Breast epithelium (tissue), 4 donors: ENCODE results near the gene NR3C1. TPM values are rescaled to one million over a fixed set of nuclear protein-coding genes. Genes with fewer than 3 reads are reported as not detected.

Experiments used
- DNase-seq, 2 donors: peaks; one replicate each; pipeline ENCODE4 v3.0.0-alpha.2; 2019; ENCODE audit warnings: low spot score in 2 of 2
- H3K27ac ChIP-seq, 2 donors: fragments of 200-600 bp; sonication (generic) in 1 of 2; one replicate each; pipeline ENCODE4 v1.5.1; 2016 to 2019; ENCODE audit warnings: mild to moderate bottlenecking in 1 of 2
- H3K27me3 ChIP-seq, 2 donors: fragments of 200-600 bp; sonication (generic) in 1 of 2; one replicate each; pipeline versions ENCODE4 v1.5.1 to v1.6.0; 2017 to 2019; ENCODE audit warnings: control low read depth in 1 of 2, mild to moderate bottlenecking in 1 of 2
- H3K36me3 ChIP-seq: fragments of 200-600 bp; one replicate; pipeline ENCODE4 v1.5.1; 2019
- H3K4me1 ChIP-seq, 2 donors: fragments of 200-600 bp; sonication (generic); one replicate each; pipeline ENCODE4 v1.5.1; 2016 to 2019; ENCODE audit warnings: control low read depth in 1 of 2
- H3K4me3 ChIP-seq, 3 donors: fragments of 200-600 bp; sonication (generic); 1 replicate in 2 of 3; 2 replicates in 1 of 3; pipeline ENCODE4 v1.5.1; 2016 to 2019; ENCODE audit warnings: mild to moderate bottlenecking in 3 of 3, moderate library complexity in 2 of 3
- H3K9me3 ChIP-seq, 2 donors: fragments of 200-600 bp; sonication (generic) in 1 of 2; one replicate each; pipeline ENCODE4 v1.5.1; 2016 to 2019; ENCODE audit warnings: control low read depth in 1 of 2
- POLR2A ChIP-seq: fragments of 450-650 bp; IDR thresholded peaks from one replicate; pipeline ENCODE4 v1.6.1; 2016; ENCODE audit warnings: antibody characterized with exemption, mild to moderate bottlenecking, moderate library complexity
- POLR2AphosphoS5 ChIP-seq, 3 donors: sonication (generic); formaldehyde crosslinking; IDR thresholded peaks; one replicate each; pipeline ENCODE4 v1.6.1; 2017; ENCODE audit warnings: antibody characterized with exemption in 3 of 3
- intact Hi-C: fragments of 100-400 bp; cut with DNase I; formaldehyde crosslinking; loops from one replicate; pipeline ENCODE4 v1.15.1; 2023; ENCODE audit warnings: low total_unique reads
- total RNA-seq, 3 donors: library from RNA; depleted of rRNA; stranded (reverse); fragments of >200 nt; gene quantifications; one replicate each; pipeline ENCODE4 v1.1.0, GENCODE V29; 2016
- TF ChIP-seq, protein P1 (sequence below), 3 donors: fragments of 450-650 bp; IDR thresholded peaks; one replicate each; pipeline ENCODE4 v1.5.1; 2016 to 2017; ENCODE audit warnings: antibody characterized with exemption in 3 of 3, mild to moderate bottlenecking in 3 of 3, moderate library complexity in 3 of 3

NR3C1 gene
- total RNA-seq, 3 donors from 2014 or later: 51.1 to 122 (median 69.7) TPM

DNA sequence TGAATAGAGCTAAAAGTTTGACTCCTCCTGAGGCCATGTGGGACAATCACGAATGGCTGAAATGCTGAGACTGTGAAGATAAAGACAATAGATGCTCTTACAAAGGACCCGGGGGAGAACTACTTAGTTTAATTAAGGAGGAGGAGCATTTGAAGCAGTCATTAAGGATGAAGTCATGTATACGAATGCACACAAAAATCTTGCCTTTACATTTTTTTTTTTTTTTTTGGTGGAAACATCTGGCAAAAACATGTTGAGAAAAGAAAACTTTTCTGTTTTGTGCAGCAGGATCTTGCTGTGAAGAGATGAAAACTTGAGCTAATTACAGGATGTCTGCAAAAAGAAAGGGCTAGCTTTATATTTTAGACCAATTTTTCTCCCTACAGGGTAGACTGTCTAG lies 42.3 kb upstream of the NR3C1 start:
- H3K4me3 ChIP-seq: no peak overlapping the region
- no peaks in the 10 kb centered on the region for H3K27me3 ChIP-seq
- intact Hi-C loops: no loop called here
- H3K9me3 ChIP-seq: no peaks in the 10 kb centered on the region
- TF ChIP-seq, protein P1, sequence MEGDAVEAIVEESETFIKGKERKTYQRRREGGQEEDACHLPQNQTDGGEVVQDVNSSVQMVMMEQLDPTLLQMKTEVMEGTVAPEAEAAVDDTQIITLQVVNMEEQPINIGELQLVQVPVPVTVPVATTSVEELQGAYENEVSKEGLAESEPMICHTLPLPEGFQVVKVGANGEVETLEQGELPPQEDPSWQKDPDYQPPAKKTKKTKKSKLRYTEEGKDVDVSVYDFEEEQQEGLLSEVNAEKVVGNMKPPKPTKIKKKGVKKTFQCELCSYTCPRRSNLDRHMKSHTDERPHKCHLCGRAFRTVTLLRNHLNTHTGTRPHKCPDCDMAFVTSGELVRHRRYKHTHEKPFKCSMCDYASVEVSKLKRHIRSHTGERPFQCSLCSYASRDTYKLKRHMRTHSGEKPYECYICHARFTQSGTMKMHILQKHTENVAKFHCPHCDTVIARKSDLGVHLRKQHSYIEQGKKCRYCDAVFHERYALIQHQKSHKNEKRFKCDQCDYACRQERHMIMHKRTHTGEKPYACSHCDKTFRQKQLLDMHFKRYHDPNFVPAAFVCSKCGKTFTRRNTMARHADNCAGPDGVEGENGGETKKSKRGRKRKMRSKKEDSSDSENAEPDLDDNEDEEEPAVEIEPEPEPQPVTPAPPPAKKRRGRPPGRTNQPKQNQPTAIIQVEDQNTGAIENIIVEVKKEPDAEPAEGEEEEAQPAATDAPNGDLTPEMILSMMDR (IDR thresholded peaks at IDR 0.05): no peak
- no peak for TF ChIP-seq POLR2AphosphoS5 (IDR thresholded peaks at IDR 0.05)
- no peak for TF ChIP-seq POLR2A
- H3K27ac ChIP-seq: no peak overlapping the region
- H3K36me3 ChIP-seq: no peaks in the 10 kb centered on the region
- no peak for DNase-seq
- no peaks in the 10 kb centered on the region for H3K4me1 ChIP-seq

DNA sequence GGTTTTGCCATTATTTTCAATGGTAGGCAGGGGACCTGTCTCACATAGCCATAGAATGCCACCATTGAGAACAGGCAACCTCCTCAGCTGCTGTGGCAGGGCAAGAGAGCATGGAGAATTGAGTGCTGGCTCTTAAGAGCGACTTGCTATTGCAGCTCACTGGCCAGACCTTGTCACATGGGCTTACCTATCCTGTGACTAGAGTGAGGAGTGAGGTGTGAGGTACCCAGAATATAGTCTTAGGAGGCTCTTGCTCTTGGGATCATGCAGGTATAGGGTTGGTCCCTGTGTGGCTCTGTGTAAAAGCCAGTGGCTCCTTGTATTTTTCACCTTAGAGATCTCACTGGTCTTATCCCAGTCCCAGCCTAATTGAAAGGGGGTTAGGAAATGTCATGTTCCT lies 39.8 kb upstream of the NR3C1 start:
- Histone ChIP-seq H3K27me3 (no peaks in the 10 kb centered on the region), H3K4me3 (no peak overlapping the region), H3K4me1 (no peaks in the 10 kb centered on the region), H3K9me3 (no peaks in the 10 kb centered on the region), H3K27ac (no peak overlapping the region), H3K36me3 (no peaks in the 10 kb centered on the region)
- TF ChIP-seq POLR2AphosphoS5 (IDR thresholded peaks at IDR 0.05) (no peak), POLR2A (no peak)
- TF ChIP-seq, protein P1 (IDR thresholded peaks at IDR 0.05): no peak
- DNase-seq: no peak
- intact Hi-C loops: no loop called here

DNA sequence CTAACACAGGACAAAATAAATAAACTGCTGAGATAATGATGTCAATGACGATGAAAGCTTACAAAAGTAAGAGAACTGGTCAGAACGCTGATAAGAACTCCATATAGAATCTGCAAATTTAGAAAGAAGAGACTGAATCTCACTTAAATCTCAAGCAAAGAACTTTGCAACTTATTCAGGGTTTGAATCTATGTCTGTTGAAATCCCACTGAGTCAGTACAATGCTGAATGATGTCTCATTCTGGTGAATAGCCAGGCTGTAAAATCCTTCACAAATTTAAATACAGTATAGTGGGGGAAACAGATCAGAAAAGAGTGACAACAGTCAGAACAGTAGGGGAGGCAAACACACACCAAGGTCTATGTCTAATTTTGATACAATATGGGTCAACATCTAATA lies 38.9 kb upstream of the NR3C1 start:
- intact Hi-C loops: no loop called here
- TF ChIP-seq, protein P1 (IDR thresholded peaks at IDR 0.05): no peak
- TF ChIP-seq POLR2A: no peak
- no peak for TF ChIP-seq POLR2AphosphoS5 (IDR thresholded peaks at IDR 0.05)
- no peaks in the 10 kb centered on the region for H3K4me1 ChIP-seq
- no peaks in the 10 kb centered on the region for H3K27me3 ChIP-seq
- H3K27ac ChIP-seq: no peak overlapping the region
- no peak overlapping the region for H3K4me3 ChIP-seq
- H3K9me3 ChIP-seq: no peaks in the 10 kb centered on the region
- DNase-seq: no peak
- no peaks in the 10 kb centered on the region for H3K36me3 ChIP-seq

DNA sequence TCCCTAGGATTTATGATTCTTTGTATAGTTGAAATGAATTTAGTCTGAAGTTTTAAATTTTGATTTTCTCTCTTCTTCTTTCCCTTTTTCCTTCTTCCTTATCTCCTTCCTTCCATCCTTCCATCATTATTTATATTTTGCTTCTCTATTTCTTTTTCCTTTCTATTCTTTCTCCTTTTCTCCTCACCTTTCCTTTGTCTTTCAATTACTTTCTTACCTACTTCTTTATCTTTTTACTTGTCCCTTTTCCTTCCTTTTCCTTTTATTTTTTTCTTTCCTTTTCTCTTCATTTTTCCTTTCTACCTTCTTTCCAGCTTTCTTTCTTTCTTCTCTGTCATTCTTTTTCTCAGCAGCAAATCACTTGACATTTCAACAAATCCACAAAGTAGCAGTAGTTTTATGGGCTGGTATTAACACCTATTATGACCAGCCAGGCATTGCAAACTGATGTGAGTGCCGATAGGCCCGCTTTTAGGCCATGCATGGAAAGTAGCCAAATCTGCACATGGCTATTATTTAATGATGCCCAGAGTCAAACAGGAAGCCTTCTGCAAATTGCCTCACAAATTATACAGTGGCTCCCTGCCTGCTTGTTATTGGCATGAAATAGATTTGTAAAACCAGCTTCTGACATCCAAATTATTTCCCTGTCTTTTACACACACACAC lies 37.1 kb upstream of the NR3C1 start:
- intact Hi-C loops: no loop called here
- no peak for DNase-seq
- TF ChIP-seq POLR2A: no peak
- Histone ChIP-seq H3K4me1 (no peaks in the 10 kb centered on the region), H3K27ac (no peak overlapping the region), H3K36me3 (no peaks in the 10 kb centered on the region), H3K27me3 (no peaks in the 10 kb centered on the region), H3K9me3 (no peaks in the 10 kb centered on the region), H3K4me3 (no peak overlapping the region)

DNA sequence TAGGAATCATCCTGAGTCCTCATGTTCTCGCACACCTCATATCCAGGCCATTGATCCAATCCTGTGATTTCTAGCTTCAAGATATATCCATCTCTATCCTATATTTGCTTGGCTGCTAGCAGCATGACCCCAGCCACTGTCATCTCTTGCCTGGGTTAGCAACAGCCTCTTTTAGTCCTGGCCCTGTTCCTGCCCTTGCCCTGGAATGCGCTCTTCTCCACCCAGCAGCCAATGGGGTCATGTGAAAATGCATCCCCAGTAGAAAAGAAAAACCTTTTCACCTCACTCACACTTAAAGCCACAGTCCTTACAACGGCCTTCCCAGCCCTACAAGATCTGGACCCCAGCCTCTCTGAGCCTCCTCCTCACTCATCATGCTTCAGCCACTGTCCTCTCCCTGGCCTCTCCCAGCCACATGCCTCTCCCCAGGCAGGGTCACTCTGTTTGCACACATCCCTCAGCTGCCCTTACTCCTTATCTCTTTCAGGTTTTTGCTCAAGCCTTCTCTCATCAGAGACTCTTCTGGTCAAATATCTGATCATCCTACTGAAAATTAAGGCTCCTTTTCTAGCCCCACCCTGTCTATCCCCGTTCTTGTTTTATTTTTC lies 34.3 kb upstream of the NR3C1 start:
- Histone ChIP-seq H3K4me3 (no peak overlapping the region), H3K9me3 (no peaks in the 10 kb centered on the region), H3K4me1 (no peaks in the 10 kb centered on the region), H3K36me3 (no peaks in the 10 kb centered on the region), H3K27ac (no peak overlapping the region), H3K27me3 (no peaks in the 10 kb centered on the region)
- no peak for DNase-seq
- intact Hi-C loops: no loop called here
- TF ChIP-seq POLR2A: no peak
- TF ChIP-seq POLR2AphosphoS5 (IDR thresholded peaks at IDR 0.05): no peak
- TF ChIP-seq, protein P1 (IDR thresholded peaks at IDR 0.05): no peak
